Sigmoid colon (tissue), 4 donors: Measurements from ENCODE around the gene PTX4.

Experiments used
- EP300 ChIP-seq, 4 donors: sonication (generic); formaldehyde crosslinking; IDR thresholded peaks; one replicate each; pipeline ENCODE4 v1.6.1; 2017; ENCODE audit warnings: antibody characterized with exemption in 4 of 4
- POLR2AphosphoS5 ChIP-seq, 4 donors: sonication (generic); formaldehyde crosslinking; IDR thresholded peaks; one replicate each; pipeline ENCODE4 v1.6.1; 2017; ENCODE audit warnings: antibody characterized with exemption in 4 of 4
- TF ChIP-seq, protein P1 (sequence below), 4 experiments: fragments of 450-650 bp in 3 of 4; fragments of 200-600 bp in 1 of 4; IDR thresholded peaks; one replicate each; pipeline ENCODE4 v1.5.1; 2016 to 2019; ENCODE audit warnings: antibody characterized with exemption in 4 of 4, mild to moderate bottlenecking in 3 of 4, moderate library complexity in 2 of 4

DNA sequence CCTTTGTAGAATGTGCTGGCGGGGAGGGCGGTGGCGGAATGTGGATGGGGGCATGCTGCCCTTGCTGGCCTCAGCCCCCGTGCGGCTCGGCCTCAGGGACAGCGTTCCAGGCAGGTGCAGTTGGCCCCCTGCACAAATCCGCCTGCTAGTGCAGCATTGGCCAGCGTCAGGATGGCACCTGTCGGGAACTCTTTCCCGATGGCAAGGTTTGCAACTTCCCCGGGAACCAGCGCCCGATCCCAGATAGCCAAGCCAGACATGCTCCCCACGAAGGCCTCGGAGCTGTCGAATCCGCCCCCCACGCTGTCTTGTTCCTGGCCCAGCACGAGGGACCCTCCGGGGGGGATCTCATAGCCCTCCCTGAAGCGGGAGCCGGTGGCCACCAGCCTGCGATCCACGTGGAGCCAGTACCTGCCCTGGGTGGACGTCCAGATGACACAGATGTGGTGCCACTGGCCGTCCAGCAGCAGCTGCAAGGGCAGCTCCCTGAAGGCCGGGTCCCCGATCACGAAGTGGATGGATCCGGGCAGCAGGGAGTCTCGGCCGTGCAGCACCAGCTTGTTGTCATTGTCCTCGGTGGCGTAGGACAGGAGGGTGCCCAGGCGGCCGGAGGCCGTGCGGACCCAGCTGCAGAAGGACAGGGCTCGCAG is 2.8 kb downstream of the PTX4 start:
- TF ChIP-seq POLR2AphosphoS5 (IDR thresholded peaks at IDR 0.05), result no peak
- TF ChIP-seq, protein P1, sequence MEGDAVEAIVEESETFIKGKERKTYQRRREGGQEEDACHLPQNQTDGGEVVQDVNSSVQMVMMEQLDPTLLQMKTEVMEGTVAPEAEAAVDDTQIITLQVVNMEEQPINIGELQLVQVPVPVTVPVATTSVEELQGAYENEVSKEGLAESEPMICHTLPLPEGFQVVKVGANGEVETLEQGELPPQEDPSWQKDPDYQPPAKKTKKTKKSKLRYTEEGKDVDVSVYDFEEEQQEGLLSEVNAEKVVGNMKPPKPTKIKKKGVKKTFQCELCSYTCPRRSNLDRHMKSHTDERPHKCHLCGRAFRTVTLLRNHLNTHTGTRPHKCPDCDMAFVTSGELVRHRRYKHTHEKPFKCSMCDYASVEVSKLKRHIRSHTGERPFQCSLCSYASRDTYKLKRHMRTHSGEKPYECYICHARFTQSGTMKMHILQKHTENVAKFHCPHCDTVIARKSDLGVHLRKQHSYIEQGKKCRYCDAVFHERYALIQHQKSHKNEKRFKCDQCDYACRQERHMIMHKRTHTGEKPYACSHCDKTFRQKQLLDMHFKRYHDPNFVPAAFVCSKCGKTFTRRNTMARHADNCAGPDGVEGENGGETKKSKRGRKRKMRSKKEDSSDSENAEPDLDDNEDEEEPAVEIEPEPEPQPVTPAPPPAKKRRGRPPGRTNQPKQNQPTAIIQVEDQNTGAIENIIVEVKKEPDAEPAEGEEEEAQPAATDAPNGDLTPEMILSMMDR (IDR thresholded peaks at IDR 0.05), result no peak
- no peak for TF ChIP-seq EP300 (IDR thresholded peaks at IDR 0.05)
